Esophagus mucosa (tissue), 1 donor: ENCODE results near the gene KIAA0930. TPM values are rescaled to one million over a fixed set of nuclear protein-coding genes. Genes with fewer than 3 reads are reported as not detected.

Experiments used
- ATAC-seq: fragments of 200-7000 bp; cut with Tn5 transposase; one replicate; pipeline ENCODE4 v1.9.1; 2020
- total RNA-seq: library from RNA; stranded (reverse); gene quantifications from one replicate; pipeline ENCODE4 v1.2.4, GENCODE V29; 2023
- donor health status: DM: yes; HTN: yes; CAD: no.

The KIAA0930 gene
- total RNA-seq, 1 donor from 2014 or later: 45.4 TPM

GRCh38 chr22:45237065-45237990 is 3.4 kb downstream of the KIAA0930 start:
- no peak for ATAC-seq

GRCh38 chr22:45235851-45236342 is 4.8 kb downstream of the KIAA0930 start:
- ATAC-seq: no peak

- no peak for ATAC-seq
Measured at GRCh38 chr22:45235101-45235777, 5.5 kb downstream of the KIAA0930 start.

GRCh38 chr22:45233827-45234226 is 6.9 kb downstream of the KIAA0930 start:
- ATAC-seq: no peak

GRCh38 chr22:45233386-45233785 is 7.3 kb downstream of the KIAA0930 start:
- no peak for ATAC-seq

GRCh38 chr22:45231293-45231692 is 9.4 kb downstream of the KIAA0930 start:
- peak; percentile 37 for ATAC-seq

- ATAC-seq: no peak
Measured at GRCh38 chr22:45230026-45230721, 10.5 kb downstream of the KIAA0930 start.

GRCh38 chr22:45229181-45229580 is 11.5 kb downstream of the KIAA0930 start:
- ATAC-seq: no peak

GRCh38 chr22:45228401-45228754 is 12.3 kb downstream of the KIAA0930 start:
- no peak for ATAC-seq

GRCh38 chr22:45227645-45228400 is 12.9 kb downstream of the KIAA0930 start:
- ATAC-seq: no peak

GRCh38 chr22:45226503-45227186 is 14.0 kb downstream of the KIAA0930 start:
- ATAC-seq: peak; percentile 55

- peak; percentile 82 for ATAC-seq
Measured at GRCh38 chr22:45225732-45226502, 14.8 kb downstream of the KIAA0930 start.

GRCh38 chr22:45224988-45225731 is 15.5 kb downstream of the KIAA0930 start:
- ATAC-seq: peak; percentile 11

GRCh38 chr22:45224331-45224730 is 16.4 kb downstream of the KIAA0930 start:
- no peak for ATAC-seq

GRCh38 chr22:45223304-45224117 is 17.2 kb downstream of the KIAA0930 start:
- no peak for ATAC-seq

- ATAC-seq: no peak
Measured at GRCh38 chr22:45221201-45221600, 19.5 kb downstream of the KIAA0930 start.

- ATAC-seq: no peak
Measured at GRCh38 chr22:45218976-45219375, 21.7 kb downstream of the KIAA0930 start.

- ATAC-seq: no peak
Measured at GRCh38 chr22:45217806-45218205, 22.9 kb downstream of the KIAA0930 start.

GRCh38 chr22:45217345-45217744 is 23.3 kb downstream of the KIAA0930 start:
- ATAC-seq: no peak
